ENCODE measurements around the gene NUTM2G. TPM values are rescaled to one million over a fixed set of nuclear protein-coding genes. Genes with fewer than 3 reads are reported as not detected.
"Not testable (repeated sequence)": the region's sequence is repeated elsewhere in the genome, so short reads cannot be mapped to it uniquely, and the experiment has no call there.

NUTM2G gene
- not detected for total RNA-seq

- POLR2A ChIA-PET, CTCF ChIA-PET: not testable (repeated sequence)
Measured at GRCh38 chr9:96928543-96928942, at the start of gene NUTM2G. Gene NUTM2G (plus strand): TSS chr9:96928843. CDS start chr9:96929025, 182 bp downstream.

- ChIA-PET POLR2A (no interaction called here), CTCF (no interaction called here)
Measured at GRCh38 chr9:96883922-96884321, 44.7 kb upstream of the NUTM2G start.

GRCh38 chr9:96884443-96884842, 44.2 kb upstream of the NUTM2G start:
- ChIA-PET CTCF (no interaction called here), POLR2A (no interaction called here)

GRCh38 chr9:96885424-96885823, 43.2 kb upstream of the NUTM2G start:
- ChIA-PET CTCF (no interaction called here), POLR2A (no interaction called here)

- CTCF ChIA-PET = no interaction called here
- POLR2A ChIA-PET = no interaction called here
Measured at GRCh38 chr9:96888591-96888990, 40.1 kb upstream of the NUTM2G start.

GRCh38 chr9:96892131-96892530, 36.5 kb upstream of the NUTM2G start:
- CTCF ChIA-PET = no interaction called here
- POLR2A ChIA-PET = no interaction called here

- POLR2A ChIA-PET, CTCF ChIA-PET: not testable (repeated sequence)
Measured at GRCh38 chr9:96900010-96900409, 28.6 kb upstream of the NUTM2G start.

GRCh38 chr9:96904947-96905722, 23.5 kb upstream of the NUTM2G start:
- POLR2A ChIA-PET, CTCF ChIA-PET: not testable (repeated sequence)

- POLR2A ChIA-PET, CTCF ChIA-PET: not testable (repeated sequence)
Measured at GRCh38 chr9:96908479-96908878, 20.2 kb upstream of the NUTM2G start.

- POLR2A ChIA-PET, CTCF ChIA-PET: not testable (repeated sequence)
Measured at GRCh38 chr9:96915539-96915938, 13.1 kb upstream of the NUTM2G start.

- CTCF ChIA-PET, POLR2A ChIA-PET: not testable (repeated sequence)
Measured at GRCh38 chr9:96916531-96916930, 12.1 kb upstream of the NUTM2G start.

GRCh38 chr9:96918550-96918949, 10.1 kb upstream of the NUTM2G start:
- POLR2A ChIA-PET, CTCF ChIA-PET: not testable (repeated sequence)

- CTCF ChIA-PET, POLR2A ChIA-PET: not testable (repeated sequence)
Measured at GRCh38 chr9:96920803-96921202, 7.8 kb upstream of the NUTM2G start.

- CTCF ChIA-PET = not testable (repeated sequence)
Measured at GRCh38 chr9:96925587-96925986, 3.1 kb upstream of the NUTM2G start.

GRCh38 chr9:96931665-96932064, 3.0 kb downstream of the NUTM2G start:
- POLR2A ChIA-PET, CTCF ChIA-PET: not testable (repeated sequence)

More at GRCh38 chr9:96925587-96925986, 3.1 kb upstream of the NUTM2G start:
- POLR2A ChIA-PET = not testable (repeated sequence)

- CTCF ChIA-PET, POLR2A ChIA-PET: not testable (repeated sequence)
Measured at GRCh38 chr9:96934097-96934496, 5.5 kb downstream of the NUTM2G start.

- POLR2A ChIA-PET, CTCF ChIA-PET: not testable (repeated sequence)
Measured at GRCh38 chr9:96934706-96935105, 6.1 kb downstream of the NUTM2G start.

- POLR2A ChIA-PET = not testable (repeated sequence)
Measured at GRCh38 chr9:96935401-96935800, 6.8 kb downstream of the NUTM2G start.

GRCh38 chr9:96937442-96937841, 8.8 kb downstream of the NUTM2G start:
- CTCF ChIA-PET, POLR2A ChIA-PET: not testable (repeated sequence)

More at GRCh38 chr9:96935401-96935800, 6.8 kb downstream of the NUTM2G start:
- CTCF ChIA-PET = not testable (repeated sequence)

GRCh38 chr9:96938957-96939665, 10.5 kb downstream of the NUTM2G start:
- POLR2A ChIA-PET, CTCF ChIA-PET: not testable (repeated sequence)

GRCh38 chr9:96940982-96941381, 12.3 kb downstream of the NUTM2G start:
- POLR2A ChIA-PET, CTCF ChIA-PET: not testable (repeated sequence)

- POLR2A ChIA-PET, CTCF ChIA-PET: not testable (repeated sequence)
Measured at GRCh38 chr9:96941628-96942027, 13.0 kb downstream of the NUTM2G start.
